AG09309 (cell line): Measurements from ENCODE around the gene GRIP1.

ENCODE experiments used
- DNase-seq: peaks from one replicate; pipeline ENCODE4 v3.0.0-alpha.2; 2010; ENCODE audit warnings: low read depth
- H3K4me3 ChIP-seq: 2 replicates; pipeline ENCODE4 v1.5.1; 2011; ENCODE audit warnings: mild to moderate bottlenecking, low read depth, low read length, moderate library complexity; ENCODE audit not compliant: control insufficient read depth
- TF ChIP-seq, protein P1 (sequence below): IDR thresholded peaks from 2 replicates; pipeline ENCODE4 v1.5.1; 2011; ENCODE audit warnings: mild to moderate bottlenecking, low read depth, low read length, inconsistent platforms; ENCODE audit not compliant: insufficient read depth, control insufficient read depth; ENCODE audit errors: missing control alignments

The GRIP1 gene

DNA sequence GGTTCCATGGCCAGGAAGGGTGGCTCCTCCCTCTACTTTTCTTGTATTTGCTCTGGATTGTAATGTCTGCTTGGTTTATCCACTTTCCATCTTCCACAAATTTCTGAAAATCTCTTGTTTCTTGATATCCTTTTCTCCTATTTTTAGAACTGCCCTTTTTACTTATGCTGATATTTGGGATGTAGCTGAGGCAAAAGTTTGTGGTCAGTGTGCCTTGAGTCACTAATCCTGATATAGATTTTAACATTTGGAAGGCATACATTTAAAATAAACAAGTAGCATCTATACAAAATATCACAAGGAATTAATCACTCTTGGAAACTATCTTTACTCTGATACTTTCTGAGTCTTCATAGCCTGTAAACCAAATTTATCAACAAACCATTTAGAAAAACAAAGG, 11.0 kb downstream of the GRIP1 start:
- TF ChIP-seq, protein P1, sequence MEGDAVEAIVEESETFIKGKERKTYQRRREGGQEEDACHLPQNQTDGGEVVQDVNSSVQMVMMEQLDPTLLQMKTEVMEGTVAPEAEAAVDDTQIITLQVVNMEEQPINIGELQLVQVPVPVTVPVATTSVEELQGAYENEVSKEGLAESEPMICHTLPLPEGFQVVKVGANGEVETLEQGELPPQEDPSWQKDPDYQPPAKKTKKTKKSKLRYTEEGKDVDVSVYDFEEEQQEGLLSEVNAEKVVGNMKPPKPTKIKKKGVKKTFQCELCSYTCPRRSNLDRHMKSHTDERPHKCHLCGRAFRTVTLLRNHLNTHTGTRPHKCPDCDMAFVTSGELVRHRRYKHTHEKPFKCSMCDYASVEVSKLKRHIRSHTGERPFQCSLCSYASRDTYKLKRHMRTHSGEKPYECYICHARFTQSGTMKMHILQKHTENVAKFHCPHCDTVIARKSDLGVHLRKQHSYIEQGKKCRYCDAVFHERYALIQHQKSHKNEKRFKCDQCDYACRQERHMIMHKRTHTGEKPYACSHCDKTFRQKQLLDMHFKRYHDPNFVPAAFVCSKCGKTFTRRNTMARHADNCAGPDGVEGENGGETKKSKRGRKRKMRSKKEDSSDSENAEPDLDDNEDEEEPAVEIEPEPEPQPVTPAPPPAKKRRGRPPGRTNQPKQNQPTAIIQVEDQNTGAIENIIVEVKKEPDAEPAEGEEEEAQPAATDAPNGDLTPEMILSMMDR: no peak
- H3K4me3 ChIP-seq: no peak overlapping the region
- no peak for DNase-seq

DNA sequence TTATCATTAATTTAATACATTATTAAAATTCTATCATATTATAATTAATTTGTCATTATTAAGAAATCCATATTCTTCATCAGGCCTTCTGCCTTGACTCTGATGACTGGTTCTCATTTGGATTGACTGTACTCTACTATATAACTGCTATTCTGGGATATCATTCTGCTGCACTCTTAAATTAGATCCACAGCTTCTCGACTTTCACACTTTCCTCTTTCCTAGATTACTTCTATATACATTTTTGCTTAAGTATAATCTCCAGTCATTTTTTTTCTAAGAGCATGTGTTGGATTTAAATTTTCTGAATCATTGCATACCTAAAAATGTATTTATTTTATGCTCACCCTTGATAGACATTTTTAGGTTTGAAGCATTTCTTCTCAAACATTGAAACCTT, 12.4 kb downstream of the GRIP1 start:
- TF ChIP-seq, protein P1: no peak
- no peak overlapping the region for H3K4me3 ChIP-seq
- DNase-seq: no peak

DNA sequence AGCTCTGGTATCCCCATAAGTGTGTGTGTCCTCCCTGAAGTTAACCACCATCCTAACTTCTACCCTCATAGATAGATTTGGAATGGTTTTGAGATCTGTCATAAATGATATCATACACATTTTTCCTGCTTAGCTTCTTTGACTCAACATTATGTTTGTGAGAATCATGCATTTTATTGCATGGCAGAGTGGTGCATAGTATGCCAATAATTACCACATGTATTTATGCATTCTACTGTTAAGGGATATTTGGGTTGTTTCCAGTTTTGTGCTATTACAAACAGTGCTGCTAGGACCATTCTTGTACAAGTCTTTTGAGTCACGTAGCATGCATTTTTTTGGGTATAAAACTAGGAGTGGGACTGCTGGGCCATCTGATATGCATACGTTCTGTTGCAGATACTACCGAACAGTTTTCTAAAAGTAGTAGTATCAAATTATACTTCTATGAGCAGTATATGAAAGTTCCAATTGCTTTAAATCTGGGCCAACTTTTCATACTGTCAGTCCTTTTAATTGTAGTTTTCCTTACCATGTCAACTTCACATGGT, 13.4 kb downstream of the GRIP1 start:
- TF ChIP-seq, protein P1: no peak
- DNase-seq: no peak
- H3K4me3 ChIP-seq: no peak overlapping the region

DNA sequence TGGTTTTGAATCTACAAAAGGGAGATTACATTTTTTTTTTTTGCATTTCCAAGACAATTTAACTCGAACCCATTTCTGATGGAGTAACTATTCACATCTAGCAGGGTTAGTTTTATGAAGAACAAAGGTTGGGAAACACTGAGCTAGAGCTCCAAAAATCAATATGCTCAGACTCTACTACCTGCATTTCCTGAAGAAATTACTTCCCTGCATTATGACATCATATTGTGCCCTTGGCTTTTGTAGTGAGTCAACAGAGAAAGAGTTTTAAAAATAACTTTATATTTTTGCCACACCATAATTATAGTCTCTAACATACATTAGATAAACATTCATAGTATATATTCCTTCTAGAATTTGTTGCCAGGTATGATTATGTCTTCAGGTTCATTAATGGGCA, 14.8 kb downstream of the GRIP1 start:
- DNase-seq: no peak
- TF ChIP-seq, protein P1: no peak
- no peak overlapping the region for H3K4me3 ChIP-seq

DNA sequence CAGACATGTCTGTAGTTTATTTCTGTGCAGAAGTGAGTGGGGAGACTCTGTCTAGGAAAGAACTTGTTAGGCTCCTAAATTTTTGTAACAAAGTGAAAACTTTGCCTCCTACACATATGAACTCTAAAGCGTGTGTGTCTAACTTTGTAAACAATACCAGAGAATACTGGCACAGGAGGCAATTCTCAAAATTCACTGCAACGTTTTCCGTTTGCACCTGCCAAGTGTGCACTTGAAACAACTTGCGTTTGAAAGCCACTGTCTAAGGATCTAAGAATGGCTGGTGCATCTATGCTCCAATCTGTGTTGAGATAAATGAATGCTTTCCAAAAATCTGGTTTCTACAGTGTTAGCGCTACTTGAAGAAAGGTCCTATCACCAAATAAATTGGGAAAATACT, 15.3 kb downstream of the GRIP1 start:
- no peak overlapping the region for H3K4me3 ChIP-seq
- TF ChIP-seq, protein P1: no peak
- DNase-seq: no peak

DNA sequence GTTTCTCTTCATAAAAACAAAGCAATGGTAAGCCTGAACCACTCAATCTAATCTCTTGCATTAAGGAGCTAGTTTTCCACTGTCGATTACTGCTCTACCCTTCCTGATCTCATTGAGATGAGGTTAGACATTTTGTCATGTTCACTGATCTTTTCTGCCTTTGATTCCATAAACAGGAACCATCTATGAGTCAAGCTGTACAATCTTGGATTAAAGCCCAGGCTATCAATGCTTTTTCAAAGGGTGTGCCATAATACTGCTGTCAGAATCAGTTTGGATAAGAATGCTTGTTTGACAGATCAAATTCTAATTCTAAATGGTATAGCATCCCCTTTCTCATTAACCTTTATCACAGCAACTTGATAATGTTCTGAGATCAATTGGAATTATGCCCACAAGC, 16.1 kb downstream of the GRIP1 start:
- TF ChIP-seq, protein P1: no peak
- H3K4me3 ChIP-seq: no peak overlapping the region

DNA sequence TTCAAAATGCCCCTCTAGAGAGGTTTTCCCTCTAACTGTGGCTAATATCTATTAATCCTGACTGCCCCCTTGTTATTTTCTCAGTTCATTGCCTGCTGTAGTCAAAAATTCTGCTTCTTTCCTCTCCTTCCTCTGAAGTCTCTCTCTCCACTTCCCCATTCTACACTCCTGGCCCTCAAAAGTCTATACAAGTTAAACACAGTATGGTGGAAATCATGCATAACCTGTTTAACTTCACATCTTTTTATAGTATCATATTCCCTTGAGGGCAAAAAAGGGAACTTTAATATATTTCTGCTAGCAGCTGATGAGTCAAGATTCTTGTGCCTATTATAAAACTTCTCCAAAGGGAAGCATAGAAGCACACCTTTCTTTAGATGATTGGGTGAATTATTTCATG, 16.7 kb downstream of the GRIP1 start:
- H3K4me3 ChIP-seq: no peak overlapping the region
- TF ChIP-seq, protein P1: no peak
- no peak for DNase-seq

More for the DNA sequence above, 16.1 kb downstream of the GRIP1 start:
- no peak for DNase-seq
